Measurements from ENCODE around the gene COL6A5.
"Not testable (repeated sequence)": the region's sequence is repeated elsewhere in the genome, so short reads cannot be mapped to it uniquely, and the experiment has no call there.

COL6A5 gene

DNA sequence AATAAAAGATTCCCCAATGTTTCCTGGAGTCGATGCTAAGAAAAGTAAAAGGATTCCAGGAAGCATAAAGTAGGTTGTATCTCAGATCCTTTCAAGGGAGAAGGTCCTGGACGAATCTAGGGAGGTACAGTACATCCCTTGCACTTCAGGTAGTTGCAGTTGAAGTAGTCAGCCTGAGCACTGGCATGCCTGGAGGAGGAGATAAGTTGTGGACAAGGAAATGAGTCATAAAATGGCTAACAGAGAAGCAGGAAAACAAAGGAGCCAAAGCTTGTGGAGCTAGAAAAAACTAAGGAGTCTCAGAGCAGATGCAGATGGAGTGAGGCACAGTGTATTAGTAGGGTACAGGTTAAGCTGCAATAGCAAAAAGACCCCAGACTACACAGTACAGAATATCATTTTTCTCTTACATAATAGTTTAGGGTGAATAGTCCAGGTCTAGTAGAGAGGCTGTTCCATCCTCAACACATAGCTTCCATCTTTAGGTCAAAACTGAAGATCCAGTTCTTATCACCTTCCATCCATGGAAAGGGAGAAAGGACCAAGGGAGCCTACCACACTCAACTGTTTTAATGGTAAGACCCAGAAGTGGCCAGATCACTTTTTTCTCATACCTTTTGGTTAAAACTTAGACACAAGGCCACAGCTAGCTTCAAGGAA, 41.3 kb downstream of the COL6A5 start:
- no peak for DNase-seq

- DNase-seq, result no peak
These were observed 44.4 kb downstream of the COL6A5 start for GRCh38 chr3:130389743-130390478.

DNA sequence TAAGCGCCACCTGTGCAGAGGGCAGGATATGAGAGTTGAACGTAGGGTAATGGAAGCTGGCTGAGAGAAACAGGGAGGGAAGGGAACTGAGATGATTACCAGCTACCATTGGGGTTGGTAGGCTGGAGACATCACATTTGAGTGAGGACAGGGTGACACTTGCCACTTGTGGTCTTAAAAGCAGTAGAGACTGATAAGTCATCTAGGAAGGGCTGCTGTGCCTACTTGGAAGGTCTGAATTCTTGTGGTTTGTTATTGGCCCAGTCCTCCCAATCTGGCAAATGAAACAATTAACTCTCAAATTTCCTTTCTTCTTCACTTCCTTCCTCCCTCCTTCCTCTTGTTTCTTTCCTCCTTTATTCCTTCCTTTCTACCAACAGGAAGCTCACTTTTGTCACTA, 46.8 kb downstream of the COL6A5 start:
- DNase-seq, result no peak

DNA sequence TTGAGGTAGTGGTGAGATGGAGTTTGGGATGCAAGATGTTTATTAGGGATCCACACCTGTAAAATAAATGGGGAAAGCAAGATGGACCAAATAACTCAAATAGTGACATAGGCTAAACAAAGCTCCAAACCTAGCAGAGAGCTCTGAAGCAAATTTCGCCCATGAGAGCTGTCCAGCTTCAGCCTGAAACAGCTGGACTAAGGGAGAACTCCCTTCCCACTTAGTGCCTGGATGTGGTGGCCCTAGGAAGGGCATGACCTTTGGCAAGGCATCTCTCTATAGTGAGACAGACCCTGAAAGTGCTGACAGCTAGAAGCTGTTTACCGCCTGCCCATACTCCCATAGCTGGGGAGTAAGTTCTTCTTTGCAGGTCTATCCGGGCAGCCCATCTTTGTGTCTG, 48.1 kb downstream of the COL6A5 start:
- DNase-seq, result no peak

DNA sequence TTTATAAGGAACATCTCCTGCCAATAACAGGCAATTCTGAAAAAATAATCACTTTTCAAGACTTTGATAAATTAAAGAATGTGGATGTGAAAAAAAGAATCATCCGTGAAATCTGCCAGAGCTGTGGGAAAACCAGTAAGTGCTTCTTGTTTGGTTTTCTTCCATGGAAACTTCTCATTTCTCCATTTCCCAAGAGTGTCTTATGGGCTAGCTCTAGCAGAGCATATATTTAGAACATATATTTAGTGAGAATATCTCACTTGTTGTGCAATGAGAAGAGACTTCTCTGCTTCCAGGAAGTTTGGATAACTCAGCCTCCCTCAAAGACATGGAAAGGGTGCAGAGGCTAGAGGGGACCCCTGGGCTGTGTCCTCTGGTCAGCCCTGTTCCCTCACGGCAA, 49.9 kb downstream of the COL6A5 start:
- DNase-seq, result no peak

- DNase-seq, result no peak
These were observed 50.4 kb downstream of the COL6A5 start for GRCh38 chr3:130395916-130396315.

DNA sequence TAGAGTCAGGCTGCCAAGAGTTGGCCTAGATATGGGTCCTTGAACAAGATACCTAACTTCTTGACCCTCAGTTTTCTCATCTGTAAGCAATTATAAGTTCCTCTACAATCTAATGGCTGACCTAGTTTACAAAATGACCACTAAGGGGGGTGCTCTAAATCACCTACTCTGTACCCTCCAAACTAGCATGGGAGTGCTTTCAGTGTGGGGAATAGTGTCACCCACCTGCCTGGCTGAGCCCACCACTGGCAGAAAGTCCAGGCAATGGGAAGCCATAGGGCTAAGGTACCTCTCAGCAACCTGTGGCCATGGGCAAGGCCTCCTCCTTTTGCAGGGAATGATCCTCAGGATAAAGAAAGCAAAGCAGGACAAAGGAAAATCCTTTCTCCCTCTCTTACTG, 58.9 kb downstream of the COL6A5 start:
- DNase-seq, result no peak

GRCh38 chr3:130405956-130406355, 60.5 kb downstream of the COL6A5 start:
- DNase-seq, result no peak

- not testable (repeated sequence) for DNase-seq
These were observed 62.8 kb downstream of the COL6A5 start for GRCh38 chr3:130408253-130408652.

DNA sequence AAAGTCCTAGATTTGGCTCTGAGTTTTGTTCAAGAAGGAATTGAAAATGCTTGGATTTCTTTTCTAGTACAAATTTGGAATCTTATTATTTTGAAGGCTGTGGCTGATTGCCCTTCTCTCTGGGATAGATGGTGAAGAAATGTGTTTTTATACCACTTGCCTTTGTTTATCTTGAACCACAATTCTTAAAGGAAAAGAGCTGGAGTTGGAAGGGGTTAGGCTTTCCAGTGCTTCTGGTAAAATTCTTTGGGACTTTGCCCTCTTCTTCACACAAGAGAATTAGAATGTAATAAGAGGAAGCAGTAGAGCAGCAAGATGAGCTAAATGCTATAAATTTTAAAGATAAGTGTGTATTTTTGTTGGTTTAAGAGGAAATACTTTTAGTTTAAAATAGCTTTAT, 65.8 kb downstream of the COL6A5 start:
- no peak for DNase-seq

DNA sequence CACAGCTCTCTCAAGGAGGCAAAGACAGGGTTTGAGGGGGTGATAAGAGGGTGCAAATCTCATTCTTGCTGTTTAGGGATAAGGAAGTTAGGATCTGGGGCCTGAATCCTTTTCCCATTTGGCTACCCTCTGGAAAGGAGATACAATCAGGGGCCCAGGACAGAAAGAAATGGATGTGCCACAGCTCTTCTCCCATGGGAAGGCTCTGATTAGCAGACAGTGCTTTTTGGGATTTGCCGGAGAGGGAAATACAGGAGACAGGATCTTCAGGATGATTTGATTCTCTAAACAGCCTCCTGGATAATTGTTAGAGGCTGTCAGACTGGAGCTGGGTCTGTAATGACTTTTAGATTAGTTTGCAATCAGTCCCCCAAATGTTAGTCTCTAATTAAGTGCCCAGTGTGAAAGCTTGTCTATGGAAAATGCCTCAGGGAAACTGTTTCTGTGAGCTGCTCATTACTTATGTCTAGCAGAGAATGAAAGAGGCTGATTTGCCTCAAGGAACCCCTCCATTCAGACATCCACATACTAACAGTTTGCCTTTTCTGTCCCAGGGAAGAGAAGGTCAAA, 67.6 kb downstream of the COL6A5 start:
- DNase-seq, result no peak

GRCh38 chr3:130414457-130414856, 69.0 kb downstream of the COL6A5 start:
- no peak for DNase-seq

- DNase-seq, result no peak
These were observed 75.0 kb downstream of the COL6A5 start for GRCh38 chr3:130420466-130420865.

- no peak for DNase-seq
These were observed 77.6 kb downstream of the COL6A5 start for GRCh38 chr3:130423064-130423463.

- no peak for DNase-seq
These were observed 79.4 kb downstream of the COL6A5 start for GRCh38 chr3:130424837-130425236.

DNA sequence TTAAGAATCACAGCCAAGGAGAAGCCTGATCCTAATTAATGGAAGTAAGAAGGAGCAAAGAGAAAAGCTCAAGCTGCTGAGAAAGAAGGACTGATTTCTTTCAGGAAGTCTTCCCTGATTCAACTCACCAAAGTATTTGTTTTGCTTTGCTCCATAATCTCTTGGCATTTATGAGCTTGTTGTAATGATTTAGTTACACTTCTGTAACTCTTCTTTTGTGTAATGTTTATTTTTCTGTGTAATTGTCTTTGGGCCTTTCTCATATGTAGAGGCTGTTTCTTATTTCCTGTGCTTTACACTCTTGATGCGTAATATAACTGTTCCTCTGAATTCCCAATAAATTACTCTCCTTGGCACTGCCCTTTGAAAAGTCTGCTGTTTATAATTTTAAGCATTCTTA, 80.0 kb downstream of the COL6A5 start:
- DNase-seq, result no peak

DNA sequence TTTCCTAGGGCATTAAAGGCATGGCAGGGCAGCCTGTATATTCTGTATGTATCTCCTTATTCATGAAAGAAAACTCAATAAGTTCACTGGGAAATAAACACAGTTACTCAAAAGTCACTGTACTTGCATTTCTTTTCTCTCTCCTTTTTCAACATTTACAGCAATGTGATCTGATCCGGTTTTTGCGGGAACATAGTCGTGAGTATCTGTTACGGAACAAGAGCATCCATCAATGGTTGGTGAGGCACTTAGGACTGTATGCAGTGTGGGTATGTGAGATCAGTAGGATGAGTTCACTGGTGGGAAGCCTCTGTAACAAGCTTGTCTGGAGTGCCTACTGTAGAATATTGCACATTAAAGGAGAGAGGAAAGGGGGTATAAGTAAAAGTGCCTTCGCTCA, 80.7 kb downstream of the COL6A5 start:
- DNase-seq, result no peak

- no peak for DNase-seq
These were observed 83.6 kb downstream of the COL6A5 start for GRCh38 chr3:130428871-130429712.

DNA sequence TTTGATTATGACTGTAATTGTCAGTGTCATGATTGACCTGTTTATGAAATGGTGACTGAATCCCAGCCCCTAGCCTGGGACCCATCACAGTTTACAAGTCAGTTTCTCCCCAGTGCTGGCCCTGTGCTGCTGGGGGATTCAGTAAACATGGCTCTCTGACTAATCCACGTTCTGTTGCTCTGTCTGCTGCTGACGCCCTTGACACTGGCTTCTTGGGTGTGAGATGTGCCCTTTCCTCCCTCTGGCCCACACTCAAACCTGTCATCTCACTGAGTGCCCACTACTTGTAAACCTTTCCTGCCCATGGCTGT, 84.2 kb downstream of the COL6A5 start:
- no peak for DNase-seq

GRCh38 chr3:130430266-130430665, 84.8 kb downstream of the COL6A5 start:
- no peak for DNase-seq

DNA sequence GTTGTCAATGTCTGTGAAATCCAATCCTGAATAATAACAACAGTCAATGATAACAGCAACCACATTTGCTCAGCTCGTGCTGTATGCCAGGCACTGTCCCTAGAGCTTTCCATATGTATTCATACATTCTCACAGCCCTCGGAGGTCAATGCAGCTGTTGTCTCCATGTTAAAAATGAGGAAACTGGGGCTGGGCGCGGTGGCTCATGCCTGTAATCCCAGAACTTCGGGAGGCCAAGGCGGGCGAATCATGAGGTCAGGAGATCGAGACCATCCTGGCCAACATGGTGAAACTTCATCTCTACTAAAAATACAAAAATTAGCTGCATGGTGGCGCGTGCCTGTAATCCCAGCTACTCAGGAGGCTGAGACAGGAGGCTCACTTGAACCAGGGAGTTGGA, 86.6 kb downstream of the COL6A5 start:
- not testable (repeated sequence) for DNase-seq

- DNase-seq, result no peak
These were observed 87.8 kb downstream of the COL6A5 start for GRCh38 chr3:130433306-130433705.

DNA sequence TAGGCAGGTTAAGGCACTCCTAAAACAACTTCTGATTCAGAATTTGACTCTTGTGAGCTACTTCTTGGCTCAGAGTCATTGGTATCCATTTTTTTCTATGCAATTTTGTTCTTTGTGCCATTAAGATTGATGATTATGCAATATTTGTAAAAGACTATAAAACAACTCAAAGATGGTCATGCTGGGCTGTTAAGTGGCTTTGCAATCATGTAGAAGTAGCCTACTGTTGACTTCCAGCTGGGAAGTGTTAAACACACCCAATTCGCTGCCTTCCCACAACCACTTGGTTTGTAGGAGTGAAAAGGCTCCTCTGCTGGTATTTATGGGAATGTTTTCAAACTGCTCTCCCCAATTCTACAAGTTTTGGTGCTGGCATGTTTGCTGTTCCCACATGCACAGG, 96.8 kb downstream of the COL6A5 start:
- no peak for DNase-seq

DNA sequence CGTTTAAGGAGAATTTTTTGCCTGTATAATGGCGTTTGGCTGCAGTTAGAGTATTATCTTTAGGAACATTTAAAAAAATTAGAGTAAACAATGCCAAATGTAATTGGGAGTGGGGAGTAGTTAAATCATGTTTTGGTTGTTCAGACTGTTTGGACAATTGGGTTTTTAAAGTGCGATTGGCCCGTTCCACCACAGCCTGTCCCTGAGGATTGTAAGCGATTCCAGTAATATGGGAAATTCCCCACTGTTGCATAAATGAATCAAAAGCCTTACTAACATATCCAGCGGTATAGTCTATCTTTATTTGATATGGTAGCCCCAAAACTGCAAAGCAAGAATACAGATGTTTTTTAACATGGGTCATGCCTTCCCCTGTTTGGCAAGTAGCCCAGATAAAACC, 101.4 kb downstream of the COL6A5 start:
- not testable (repeated sequence) for DNase-seq

All from RPMI8226 (cell line).